Neuronal stem cell (in vitro differentiated cells): ENCODE measurements around the gene B3GNT8.

Experiments
- DNase-seq: peaks from one replicate; pipeline ENCODE4 v3.0.0-alpha.2; 2013; ENCODE audit warnings: low spot score
- H2AFZ ChIP-seq: one replicate; pipeline ENCODE4 v1.6.1; 2013; ENCODE audit warnings: mild to moderate bottlenecking, low read length, inconsistent platforms
- H2AK5ac ChIP-seq: 2 replicates; pipeline ENCODE4 v1.6.1; 2013; ENCODE audit warnings: low read depth, mild to moderate bottlenecking, inconsistent platforms, low read length, moderate library complexity, mixed read lengths
- H2BK120ac ChIP-seq: 2 replicates; pipeline ENCODE4 v1.6.1; 2013; ENCODE audit warnings: low read depth, mild to moderate bottlenecking, inconsistent platforms, low read length, moderate library complexity, mixed read lengths
- H2BK12ac ChIP-seq: one replicate; pipeline ENCODE4 v1.6.1; 2013; ENCODE audit warnings: low read length, inconsistent platforms
- H2BK15ac ChIP-seq: 2 replicates; pipeline ENCODE4 v1.6.1; 2013; ENCODE audit warnings: mild to moderate bottlenecking, low read length, inconsistent platforms, mixed read lengths
- H2BK5ac ChIP-seq: one replicate; pipeline ENCODE4 v1.6.1; 2013; ENCODE audit warnings: inconsistent platforms, mild to moderate bottlenecking, low read length, moderate library complexity
- H3K14ac ChIP-seq: one replicate; pipeline ENCODE4 v1.6.1; 2013; ENCODE audit warnings: low read length, inconsistent platforms
- H3K18ac ChIP-seq: 2 replicates; pipeline ENCODE4 v1.6.1; 2013; ENCODE audit warnings: low read length, inconsistent platforms
- H3K23ac ChIP-seq: 2 replicates; pipeline ENCODE4 v1.6.1; 2013; ENCODE audit warnings: low read depth, mild to moderate bottlenecking, mixed read lengths, low read length, inconsistent platforms; ENCODE audit not compliant: poor library complexity
- H3K27ac ChIP-seq: replicated peaks from 3 replicates; pipeline ENCODE4 v1.5.1; 2013; ENCODE audit warnings: low read length, inconsistent platforms
- H3K27me3 ChIP-seq, 3 experiments: 2 replicates each; pipeline ENCODE4 v1.6.1; 2013; ENCODE audit warnings: low read length in 3 of 3, mild to moderate bottlenecking in 2 of 3, inconsistent platforms in 1 of 3, low read depth in 1 of 3, mixed read lengths in 1 of 3, moderate library complexity in 1 of 3; ENCODE audit not compliant: control insufficient read depth in 3 of 3, insufficient read depth in 3 of 3
- H3K36me3 ChIP-seq, 2 donors: replicated peaks in 1 of 2; 2 replicates each; pipeline ENCODE4 v1.6.1; 2013; ENCODE audit warnings: low read length in 2 of 2; ENCODE audit not compliant: control insufficient read depth in 2 of 2, insufficient read depth in 2 of 2
- H3K4ac ChIP-seq: 2 replicates; pipeline ENCODE4 v1.6.1; 2013; ENCODE audit warnings: inconsistent platforms, mild to moderate bottlenecking, low read length, moderate library complexity
- H3K4me1 ChIP-seq, 2 donors: 1 replicate in 1 of 2; 2 replicates in 1 of 2; pipeline ENCODE4 v1.6.1; 2013; ENCODE audit warnings: low read length in 2 of 2, low read depth in 1 of 2; ENCODE audit not compliant: control insufficient read depth in 2 of 2, insufficient read depth in 1 of 2
- H3K4me2 ChIP-seq: one replicate; pipeline ENCODE4 v1.6.1; 2013; ENCODE audit warnings: mild to moderate bottlenecking, low read length, inconsistent platforms; ENCODE audit not compliant: insufficient read depth, poor library complexity, severe bottlenecking
- H3K4me3 ChIP-seq, 2 donors: 2 replicates each; pipeline ENCODE4 v1.5.1; 2013; ENCODE audit warnings: low read length in 2 of 2, mild to moderate bottlenecking in 2 of 2, inconsistent platforms in 1 of 2, moderate library complexity in 1 of 2
- H3K79me1 ChIP-seq: one replicate; pipeline ENCODE4 v1.6.1; 2013; ENCODE audit warnings: low read depth, mild to moderate bottlenecking, inconsistent platforms, low read length, moderate library complexity
- H3K9ac ChIP-seq: one replicate; pipeline ENCODE4 v1.6.1; 2013; ENCODE audit warnings: mild to moderate bottlenecking, low read depth, low read length, inconsistent platforms; ENCODE audit not compliant: poor library complexity
- H3K9me3 ChIP-seq, 2 donors: replicated peaks in 1 of 2; 2 replicates each; pipeline versions ENCODE3 to v1.6.1; 2013; ENCODE audit warnings: low read length in 2 of 2, mild to moderate bottlenecking in 2 of 2, inconsistent platforms in 1 of 2, low read depth in 1 of 2, mixed read lengths in 1 of 2, moderate library complexity in 1 of 2; ENCODE audit not compliant: control insufficient read depth in 2 of 2, insufficient read depth in 1 of 2
- H4K8ac ChIP-seq: one replicate; pipeline ENCODE4 v1.6.1; 2013; ENCODE audit warnings: low read depth, mild to moderate bottlenecking, inconsistent platforms, low read length, moderate library complexity
- H4K91ac ChIP-seq: one replicate; pipeline ENCODE4 v1.6.1; 2013; ENCODE audit warnings: low read length, low read depth, mild to moderate bottlenecking, inconsistent platforms; ENCODE audit not compliant: poor library complexity
- WGBS, 2 donors: extraction: QIAGEN DNeasy Blood & Tissue Kit; methylation state at CpG; one replicate each; pipeline ENCODE4 v1.1.7; 2013; ENCODE audit warnings: missing lambda C conversion rate in 2 of 2, mixed read lengths in 1 of 2; ENCODE audit not compliant: insufficient read length in 2 of 2, insufficient replicate concordance in 1 of 2; ENCODE audit errors: extremely low coverage in 2 of 2; 5-methylcytosine and 5-hydroxymethylcytosine counted together

The B3GNT8 gene

GRCh38 chr19:41399091-41399490 is 28.1 kb downstream of the B3GNT8 start:
- H3K27me3 ChIP-seq, result no peaks in the 10 kb centered on the region
- H3K4me2 ChIP-seq, result no peak overlapping the region
- no peak overlapping the region for H3K27ac ChIP-seq
- no peak overlapping the region for H3K23ac ChIP-seq
- H3K9ac ChIP-seq, result no peak overlapping the region
- H2BK5ac ChIP-seq, result no peak overlapping the region
- H2BK120ac ChIP-seq, result no peak overlapping the region
- no peak overlapping the region for H2BK15ac ChIP-seq
- H3K4me3 ChIP-seq, result peak overlapping the region in 1 of 2 donors; percentile 76
- no peak overlapping the region for H4K91ac ChIP-seq
- no peak overlapping the region for H2AK5ac ChIP-seq
- no peak overlapping the region for H3K14ac ChIP-seq
- H4K8ac ChIP-seq, result no peak overlapping the region
- no peaks in the 10 kb centered on the region for H3K79me1 ChIP-seq
- H2BK12ac ChIP-seq, result no peak overlapping the region
- no peaks in the 10 kb centered on the region for H3K36me3 ChIP-seq
- H3K18ac ChIP-seq, result no peak overlapping the region
- no peak overlapping the region for H2AFZ ChIP-seq
- H3K4me1 ChIP-seq, result peaks cover 3 to 5% of the 10 kb centered on the region in 2 donors
- H3K9me3 ChIP-seq, result no peaks in the 10 kb centered on the region
- DNase-seq, result no peak
- WGBS, 2 donors, result no CpG with 5 or more reads among the region's 3 CpGs
- no peak overlapping the region for H3K4ac ChIP-seq

- Histone ChIP-seq H3K23ac (no peak overlapping the region), H2BK15ac (no peak overlapping the region), H3K36me3 (no peaks in the 10 kb centered on the region), H3K4me2 (peak overlapping the region; percentile 59), H3K9me3 (no peaks in the 10 kb centered on the region), H4K91ac (no peak overlapping the region), H2BK120ac (no peak overlapping the region), H3K14ac (no peak overlapping the region), H3K9ac (no peak overlapping the region), H3K79me1 (no peaks in the 10 kb centered on the region), H2BK12ac (no peak overlapping the region), H3K4ac (no peak overlapping the region), H3K4me1 (peaks cover 3 to 5% of the 10 kb centered on the region in 2 donors), H4K8ac (no peak overlapping the region), H3K18ac (no peak overlapping the region), H2AK5ac (no peak overlapping the region), H2BK5ac (no peak overlapping the region), H2AFZ (no peak overlapping the region), H3K4me3 (peak overlapping the region; percentile 5 to 76), H3K27me3 (no peaks in the 10 kb centered on the region), H3K27ac (no peak overlapping the region)
- no CpG with 5 or more reads among the region's 3 CpGs for WGBS, 2 donors
- no peak for DNase-seq
Measured at GRCh38 chr19:41398598-41398997, 28.6 kb downstream of the B3GNT8 start.

GRCh38 chr19:41398050-41398418 is 29.1 kb downstream of the B3GNT8 start:
- whole genome bisulfite sequencing, 2 donors, result no CpG with 5 or more reads among the region's 5 CpGs
- Histone ChIP-seq H2BK120ac (no peak overlapping the region), H2AFZ (peak overlapping the region; percentile 79), H3K9me3 (no peaks in the 10 kb centered on the region), H3K27ac (no peak overlapping the region), H3K4me2 (peak overlapping the region; percentile 59), H2BK15ac (no peak overlapping the region), H3K36me3 (no peaks in the 10 kb centered on the region), H3K79me1 (no peaks in the 10 kb centered on the region), H3K9ac (peak overlapping the region; percentile 75), H3K4ac (no peak overlapping the region), H3K18ac (no peak overlapping the region), H3K4me1 (peaks cover 3 to 5% of the 10 kb centered on the region in 2 donors), H2BK12ac (no peak overlapping the region), H3K14ac (no peak overlapping the region), H2AK5ac (no peak overlapping the region), H4K8ac (no peak overlapping the region), H3K4me3 (peak overlapping the region; percentile 76 to 94), H2BK5ac (no peak overlapping the region), H3K27me3 (no peaks in the 10 kb centered on the region), H3K23ac (no peak overlapping the region), H4K91ac (no peak overlapping the region)
- no peak for DNase-seq

GRCh38 chr19:41397086-41398049 is 29.8 kb downstream of the B3GNT8 start, which contains the start of the genes BCKDHA and EXOSC5:
Gene BCKDHA (plus strand): TSS chr19:41397818. CDS start chr19:41397828, 10 bp downstream.
Gene EXOSC5 (minus strand): TSS chr19:41397359. CDS start chr19:41397328, 31 bp downstream.
- no peaks in the 10 kb centered on the region for H3K9me3 ChIP-seq
- H3K4me3 ChIP-seq, result peak within 1 kb of the TSS; percentile 76 to 94
- H4K91ac ChIP-seq, result no peak within 1 kb of the TSS
- H2BK15ac ChIP-seq, result no peak within 1 kb of the TSS
- peak within 1 kb of the TSS; percentile 96 for H3K4me2 ChIP-seq
- no peak within 1 kb of the TSS for H2BK120ac ChIP-seq
- WGBS, 2 donors, result no CpG with 5 or more reads among the region's 50 CpGs
- peak; percentile 99 for DNase-seq
- H2AFZ ChIP-seq, result peak within 1 kb of the TSS; percentile 85
- H3K18ac ChIP-seq, result peak within 1 kb of the TSS; percentile 84
- no peak within 1 kb of the TSS for H3K23ac ChIP-seq
- no peak within 1 kb of the TSS for H3K27ac ChIP-seq
- H2AK5ac ChIP-seq, result no peak within 1 kb of the TSS
- no peaks in the 10 kb centered on the region for H3K79me1 ChIP-seq
- H3K36me3 ChIP-seq, result no peaks in the 10 kb centered on the region
- no peak within 1 kb of the TSS for H4K8ac ChIP-seq
- H3K9ac ChIP-seq, result peak within 1 kb of the TSS; percentile 75
- no peaks in the 10 kb centered on the region for H3K27me3 ChIP-seq
- no peak within 1 kb of the TSS for H3K4ac ChIP-seq
- no peak within 1 kb of the TSS for H2BK5ac ChIP-seq
- H2BK12ac ChIP-seq, result no peak within 1 kb of the TSS
- H3K14ac ChIP-seq, result no peak within 1 kb of the TSS
- peaks cover 3 to 5% of the 10 kb centered on the region in 2 donors for H3K4me1 ChIP-seq
